Measurements from ENCODE around the gene NLK. TPM values are rescaled to one million over a fixed set of nuclear protein-coding genes. Genes with fewer than 3 reads are reported as not detected.
A peak's percentile ranks its signal among the peaks of the same experiment; 100 is the strongest.

Gene NLK
- total RNA-seq, 1 experiment from 2014 or later: 40.3 TPM

- TF ChIP-seq, protein P1, sequence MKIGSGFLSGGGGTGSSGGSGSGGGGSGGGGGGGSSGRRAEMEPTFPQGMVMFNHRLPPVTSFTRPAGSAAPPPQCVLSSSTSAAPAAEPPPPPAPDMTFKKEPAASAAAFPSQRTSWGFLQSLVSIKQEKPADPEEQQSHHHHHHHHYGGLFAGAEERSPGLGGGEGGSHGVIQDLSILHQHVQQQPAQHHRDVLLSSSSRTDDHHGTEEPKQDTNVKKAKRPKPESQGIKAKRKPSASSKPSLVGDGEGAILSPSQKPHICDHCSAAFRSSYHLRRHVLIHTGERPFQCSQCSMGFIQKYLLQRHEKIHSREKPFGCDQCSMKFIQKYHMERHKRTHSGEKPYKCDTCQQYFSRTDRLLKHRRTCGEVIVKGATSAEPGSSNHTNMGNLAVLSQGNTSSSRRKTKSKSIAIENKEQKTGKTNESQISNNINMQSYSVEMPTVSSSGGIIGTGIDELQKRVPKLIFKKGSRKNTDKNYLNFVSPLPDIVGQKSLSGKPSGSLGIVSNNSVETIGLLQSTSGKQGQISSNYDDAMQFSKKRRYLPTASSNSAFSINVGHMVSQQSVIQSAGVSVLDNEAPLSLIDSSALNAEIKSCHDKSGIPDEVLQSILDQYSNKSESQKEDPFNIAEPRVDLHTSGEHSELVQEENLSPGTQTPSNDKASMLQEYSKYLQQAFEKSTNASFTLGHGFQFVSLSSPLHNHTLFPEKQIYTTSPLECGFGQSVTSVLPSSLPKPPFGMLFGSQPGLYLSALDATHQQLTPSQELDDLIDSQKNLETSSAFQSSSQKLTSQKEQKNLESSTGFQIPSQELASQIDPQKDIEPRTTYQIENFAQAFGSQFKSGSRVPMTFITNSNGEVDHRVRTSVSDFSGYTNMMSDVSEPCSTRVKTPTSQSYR (CRISPR knock-in tag; IDR thresholded peaks at IDR 0.05): no peak
- no peak for TF ChIP-seq ATF1 (CRISPR knock-in tag; IDR thresholded peaks at IDR 0.05)
Measured at GRCh38 chr17:28039251-28039650, 3.2 kb upstream of the NLK start (continued).

- H3K4me1 Mint-ChIP-seq: peaks cover 30% of the 10 kb centered on the region
- no peak for DNase-seq (ENCODE audit: low spot score)
- peaks cover 12% of the 10 kb centered on the region; the same call in 1 of the 2 replicates for H3K36me3 Mint-ChIP-seq
- H3K4me3 Mint-ChIP-seq: peak overlapping the region; percentile 60
- ChIA-PET CTCF (interaction anchor here (1.6 kb wide), 1 partner anchor 284 kb away, joined by 3 read pairs; no protein-coding TSS in a partner anchor), POLR2A (no interaction called here)
- no peaks in the 10 kb centered on the region; the same call in 1 of the 2 replicates for H3K27me3 Mint-ChIP-seq (ENCODE audit: low read depth)
- ATAC-seq: no peak
- peaks cover 9% of the 10 kb centered on the region for H3K9me3 Mint-ChIP-seq
- no peak overlapping the region for H3K27ac Mint-ChIP-seq
- TF ChIP-seq, protein P2, sequence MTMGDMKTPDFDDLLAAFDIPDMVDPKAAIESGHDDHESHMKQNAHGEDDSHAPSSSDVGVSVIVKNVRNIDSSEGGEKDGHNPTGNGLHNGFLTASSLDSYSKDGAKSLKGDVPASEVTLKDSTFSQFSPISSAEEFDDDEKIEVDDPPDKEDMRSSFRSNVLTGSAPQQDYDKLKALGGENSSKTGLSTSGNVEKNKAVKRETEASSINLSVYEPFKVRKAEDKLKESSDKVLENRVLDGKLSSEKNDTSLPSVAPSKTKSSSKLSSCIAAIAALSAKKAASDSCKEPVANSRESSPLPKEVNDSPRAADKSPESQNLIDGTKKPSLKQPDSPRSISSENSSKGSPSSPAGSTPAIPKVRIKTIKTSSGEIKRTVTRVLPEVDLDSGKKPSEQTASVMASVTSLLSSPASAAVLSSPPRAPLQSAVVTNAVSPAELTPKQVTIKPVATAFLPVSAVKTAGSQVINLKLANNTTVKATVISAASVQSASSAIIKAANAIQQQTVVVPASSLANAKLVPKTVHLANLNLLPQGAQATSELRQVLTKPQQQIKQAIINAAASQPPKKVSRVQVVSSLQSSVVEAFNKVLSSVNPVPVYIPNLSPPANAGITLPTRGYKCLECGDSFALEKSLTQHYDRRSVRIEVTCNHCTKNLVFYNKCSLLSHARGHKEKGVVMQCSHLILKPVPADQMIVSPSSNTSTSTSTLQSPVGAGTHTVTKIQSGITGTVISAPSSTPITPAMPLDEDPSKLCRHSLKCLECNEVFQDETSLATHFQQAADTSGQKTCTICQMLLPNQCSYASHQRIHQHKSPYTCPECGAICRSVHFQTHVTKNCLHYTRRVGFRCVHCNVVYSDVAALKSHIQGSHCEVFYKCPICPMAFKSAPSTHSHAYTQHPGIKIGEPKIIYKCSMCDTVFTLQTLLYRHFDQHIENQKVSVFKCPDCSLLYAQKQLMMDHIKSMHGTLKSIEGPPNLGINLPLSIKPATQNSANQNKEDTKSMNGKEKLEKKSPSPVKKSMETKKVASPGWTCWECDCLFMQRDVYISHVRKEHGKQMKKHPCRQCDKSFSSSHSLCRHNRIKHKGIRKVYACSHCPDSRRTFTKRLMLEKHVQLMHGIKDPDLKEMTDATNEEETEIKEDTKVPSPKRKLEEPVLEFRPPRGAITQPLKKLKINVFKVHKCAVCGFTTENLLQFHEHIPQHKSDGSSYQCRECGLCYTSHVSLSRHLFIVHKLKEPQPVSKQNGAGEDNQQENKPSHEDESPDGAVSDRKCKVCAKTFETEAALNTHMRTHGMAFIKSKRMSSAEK (CRISPR knock-in tag; IDR thresholded peaks at IDR 0.05; ENCODE audit: borderline replicate concordance): no peak
- TF ChIP-seq ZNF263 (CRISPR knock-in tag; IDR thresholded peaks at IDR 0.05; ENCODE audit: low read depth) (no peak), ZNF121 (CRISPR knock-in tag; IDR thresholded peaks at IDR 0.05) (no peak), ZNF232 (CRISPR knock-in tag; IDR thresholded peaks at IDR 0.05) (no peak), MLX (CRISPR knock-in tag; IDR thresholded peaks at IDR 0.05) (no peak), IRF2 (CRISPR knock-in tag; IDR thresholded peaks at IDR 0.05; ENCODE audit: borderline replicate concordance, low read depth) (no peak), JUN (CRISPR knock-in tag; IDR thresholded peaks at IDR 0.05) (no peak), MYBL2 (CRISPR knock-in tag; IDR thresholded peaks at IDR 0.05) (no peak), GABPB1 (CRISPR knock-in tag; IDR thresholded peaks at IDR 0.05) (no peak), EMX1 (CRISPR knock-in tag; IDR thresholded peaks at IDR 0.05) (no peak), RORB (CRISPR knock-in tag; IDR thresholded peaks at IDR 0.05) (no peak), ZBTB21 (CRISPR knock-in tag; IDR thresholded peaks at IDR 0.05; ENCODE audit: borderline replicate concordance) (no peak)
- TF ChIP-seq, protein P3, sequence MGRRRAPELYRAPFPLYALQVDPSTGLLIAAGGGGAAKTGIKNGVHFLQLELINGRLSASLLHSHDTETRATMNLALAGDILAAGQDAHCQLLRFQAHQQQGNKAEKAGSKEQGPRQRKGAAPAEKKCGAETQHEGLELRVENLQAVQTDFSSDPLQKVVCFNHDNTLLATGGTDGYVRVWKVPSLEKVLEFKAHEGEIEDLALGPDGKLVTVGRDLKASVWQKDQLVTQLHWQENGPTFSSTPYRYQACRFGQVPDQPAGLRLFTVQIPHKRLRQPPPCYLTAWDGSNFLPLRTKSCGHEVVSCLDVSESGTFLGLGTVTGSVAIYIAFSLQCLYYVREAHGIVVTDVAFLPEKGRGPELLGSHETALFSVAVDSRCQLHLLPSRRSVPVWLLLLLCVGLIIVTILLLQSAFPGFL (CRISPR knock-in tag; IDR thresholded peaks at IDR 0.05; ENCODE audit: borderline replicate concordance): no peak
- TF ChIP-seq, protein P1 (CRISPR knock-in tag; IDR thresholded peaks at IDR 0.05): no peak
- TF ChIP-seq, protein P4, sequence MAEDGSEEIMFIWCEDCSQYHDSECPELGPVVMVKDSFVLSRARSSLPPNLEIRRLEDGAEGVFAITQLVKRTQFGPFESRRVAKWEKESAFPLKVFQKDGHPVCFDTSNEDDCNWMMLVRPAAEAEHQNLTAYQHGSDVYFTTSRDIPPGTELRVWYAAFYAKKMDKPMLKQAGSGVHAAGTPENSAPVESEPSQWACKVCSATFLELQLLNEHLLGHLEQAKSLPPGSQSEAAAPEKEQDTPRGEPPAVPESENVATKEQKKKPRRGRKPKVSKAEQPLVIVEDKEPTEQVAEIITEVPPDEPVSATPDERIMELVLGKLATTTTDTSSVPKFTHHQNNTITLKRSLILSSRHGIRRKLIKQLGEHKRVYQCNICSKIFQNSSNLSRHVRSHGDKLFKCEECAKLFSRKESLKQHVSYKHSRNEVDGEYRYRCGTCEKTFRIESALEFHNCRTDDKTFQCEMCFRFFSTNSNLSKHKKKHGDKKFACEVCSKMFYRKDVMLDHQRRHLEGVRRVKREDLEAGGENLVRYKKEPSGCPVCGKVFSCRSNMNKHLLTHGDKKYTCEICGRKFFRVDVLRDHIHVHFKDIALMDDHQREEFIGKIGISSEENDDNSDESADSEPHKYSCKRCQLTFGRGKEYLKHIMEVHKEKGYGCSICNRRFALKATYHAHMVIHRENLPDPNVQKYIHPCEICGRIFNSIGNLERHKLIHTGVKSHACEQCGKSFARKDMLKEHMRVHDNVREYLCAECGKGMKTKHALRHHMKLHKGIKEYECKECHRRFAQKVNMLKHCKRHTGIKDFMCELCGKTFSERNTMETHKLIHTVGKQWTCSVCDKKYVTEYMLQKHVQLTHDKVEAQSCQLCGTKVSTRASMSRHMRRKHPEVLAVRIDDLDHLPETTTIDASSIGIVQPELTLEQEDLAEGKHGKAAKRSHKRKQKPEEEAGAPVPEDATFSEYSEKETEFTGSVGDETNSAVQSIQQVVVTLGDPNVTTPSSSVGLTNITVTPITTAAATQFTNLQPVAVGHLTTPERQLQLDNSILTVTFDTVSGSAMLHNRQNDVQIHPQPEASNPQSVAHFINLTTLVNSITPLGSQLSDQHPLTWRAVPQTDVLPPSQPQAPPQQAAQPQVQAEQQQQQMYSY (CRISPR knock-in tag; IDR thresholded peaks at IDR 0.05): no peak
Measured at GRCh38 chr17:28040406-28040805, 2.1 kb upstream of the NLK start.
